Cerebellar cortex (tissue), 1 donor: ENCODE data around the gene RPH3AL.
"Not testable (repeated sequence)": the region's sequence is repeated elsewhere in the genome, so short reads cannot be mapped to it uniquely, and the experiment has no call there.

ENCODE experiments used
- DNase-seq: peaks from one replicate; pipeline ENCODE4 v3.0.0-alpha.2; 2015; ENCODE audit warnings: low spot score

RPH3AL gene

GRCh38 chr17:260944-261343 is 91.7 kb downstream of the RPH3AL start:
- no peak for DNase-seq

DNA sequence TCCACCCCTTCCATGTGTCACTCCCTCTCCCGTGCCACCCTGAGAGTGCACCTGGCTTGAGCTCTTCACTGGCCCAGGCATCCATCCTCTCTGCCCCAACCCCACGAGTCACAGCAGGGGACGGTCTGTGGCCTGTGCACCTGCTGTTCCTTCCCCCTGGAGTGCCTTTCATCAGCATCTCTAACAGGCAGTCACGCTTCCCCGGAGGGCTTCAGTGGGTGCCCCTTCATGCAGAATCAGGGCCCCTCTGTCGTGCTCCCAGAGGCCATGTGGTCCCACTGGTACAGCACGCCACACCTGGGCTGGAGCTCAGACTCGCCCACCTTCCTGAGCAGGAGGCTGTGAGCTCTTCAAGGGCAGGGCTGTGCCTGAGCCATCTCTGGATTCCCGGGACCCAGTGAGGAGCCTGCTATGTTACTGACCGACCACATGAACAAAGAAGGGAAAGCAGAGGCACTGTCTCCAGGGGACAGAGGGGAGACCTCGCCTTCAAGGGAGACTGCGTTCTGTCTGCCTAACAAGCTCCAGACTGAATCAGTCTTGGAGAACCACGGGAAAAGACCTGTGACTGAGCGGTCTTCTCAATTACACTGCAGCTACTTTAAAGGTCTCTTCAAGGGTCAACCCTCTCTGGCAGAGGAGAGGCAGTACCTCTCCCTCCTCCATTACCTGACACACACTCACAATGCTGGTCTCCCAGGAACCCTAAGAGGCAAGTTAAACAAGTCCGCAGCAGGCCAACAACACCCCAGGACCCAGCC is 92.4 kb downstream of the RPH3AL start:
- no peak for DNase-seq

GRCh38 chr17:259341-259976 is 93.1 kb downstream of the RPH3AL start:
- no peak for DNase-seq

- no peak for DNase-seq
Measured at GRCh38 chr17:258906-259305, 93.7 kb downstream of the RPH3AL start.

DNA sequence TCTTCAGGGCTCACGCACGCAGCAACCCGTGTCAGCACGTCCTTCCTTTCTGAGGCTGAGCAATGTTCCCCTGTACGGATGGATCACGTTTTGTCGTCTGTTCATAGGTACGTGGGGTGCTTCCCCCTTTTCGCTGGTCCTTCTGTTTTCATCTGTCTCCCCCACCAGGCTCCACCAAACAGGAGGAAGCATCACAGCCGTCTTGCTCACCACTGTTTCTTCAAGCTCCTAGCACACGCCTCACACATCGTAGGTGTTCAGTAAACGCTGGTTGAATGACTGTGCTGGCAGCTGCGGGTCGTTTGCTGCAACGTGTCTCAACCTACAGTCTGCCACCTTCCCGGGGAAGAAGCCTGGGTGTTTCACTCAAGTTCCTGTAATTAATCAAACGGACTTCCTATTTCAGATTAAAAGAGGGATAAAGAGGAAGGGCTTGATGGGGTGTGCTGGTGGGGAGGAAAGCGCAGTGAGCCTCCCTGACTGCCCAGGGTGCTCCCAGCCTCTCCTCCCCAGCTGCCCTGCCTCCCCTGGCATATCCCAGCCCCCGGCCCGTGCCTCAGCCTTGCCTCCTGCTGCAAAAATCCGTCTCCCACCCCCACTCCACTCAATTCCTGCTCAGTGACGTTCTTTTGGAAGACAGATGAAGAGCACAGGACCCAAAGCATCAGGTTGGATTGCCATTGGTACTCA is 94.4 kb downstream of the RPH3AL start:
- DNase-seq: no peak

DNA sequence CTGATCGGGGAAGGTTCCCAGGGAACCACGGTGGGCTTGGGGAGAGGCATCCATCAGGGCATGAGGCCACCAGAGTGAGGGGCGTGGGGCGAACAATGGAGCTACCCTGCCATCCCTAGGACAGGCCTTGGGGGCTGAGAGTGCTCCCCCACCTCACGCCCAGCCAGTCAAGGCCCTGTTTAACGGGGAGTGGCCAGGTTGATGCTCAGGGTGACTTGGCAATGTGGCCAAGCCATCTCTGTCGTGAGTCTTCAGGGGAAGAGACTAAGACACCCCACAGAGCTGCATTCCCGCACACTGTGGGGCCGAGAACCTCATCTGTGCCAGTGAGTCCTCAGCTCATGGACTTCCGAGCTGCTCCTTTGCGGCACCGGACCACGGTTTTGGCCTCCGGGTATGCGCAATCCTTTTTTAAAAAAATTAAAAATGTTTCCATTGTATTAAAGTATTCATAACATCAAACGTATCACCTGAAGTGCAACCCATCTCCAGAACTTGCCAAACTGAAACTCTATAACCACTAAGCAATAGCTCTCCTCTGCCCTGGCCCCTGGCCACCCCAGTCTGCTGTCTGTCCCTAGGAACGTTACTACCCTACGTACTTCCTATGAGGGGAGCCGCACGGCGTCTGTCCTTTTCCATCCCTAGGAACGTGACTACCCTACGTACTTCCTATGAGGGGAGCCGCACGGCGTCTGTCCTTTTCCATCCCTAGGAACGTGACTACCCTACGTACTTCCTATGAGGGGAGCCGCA is 99.3 kb downstream of the RPH3AL start:
- no peak for DNase-seq

GRCh38 chr17:252456-252855 is 100.2 kb downstream of the RPH3AL start:
- DNase-seq: no peak

DNA sequence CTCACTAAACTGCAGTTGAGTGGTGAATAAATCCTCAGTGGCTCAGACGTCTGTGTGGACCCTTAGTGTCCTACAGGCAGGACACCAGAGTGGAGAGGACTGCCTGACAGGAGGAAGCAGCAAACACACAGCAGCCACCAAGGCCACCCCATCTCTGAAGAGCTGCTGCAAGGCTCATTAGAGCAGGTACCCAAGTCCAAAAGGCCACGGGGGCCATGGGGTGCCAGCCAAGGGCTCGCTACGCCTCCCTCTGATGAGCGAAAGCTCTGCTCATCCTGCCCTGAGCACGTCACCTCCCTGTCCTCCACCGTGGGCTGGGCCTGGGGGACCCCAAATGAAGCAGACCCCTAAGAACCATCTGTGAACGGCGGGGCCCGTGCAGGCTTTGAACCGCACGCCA is 101.1 kb downstream of the RPH3AL start:
- DNase-seq: no peak

DNA sequence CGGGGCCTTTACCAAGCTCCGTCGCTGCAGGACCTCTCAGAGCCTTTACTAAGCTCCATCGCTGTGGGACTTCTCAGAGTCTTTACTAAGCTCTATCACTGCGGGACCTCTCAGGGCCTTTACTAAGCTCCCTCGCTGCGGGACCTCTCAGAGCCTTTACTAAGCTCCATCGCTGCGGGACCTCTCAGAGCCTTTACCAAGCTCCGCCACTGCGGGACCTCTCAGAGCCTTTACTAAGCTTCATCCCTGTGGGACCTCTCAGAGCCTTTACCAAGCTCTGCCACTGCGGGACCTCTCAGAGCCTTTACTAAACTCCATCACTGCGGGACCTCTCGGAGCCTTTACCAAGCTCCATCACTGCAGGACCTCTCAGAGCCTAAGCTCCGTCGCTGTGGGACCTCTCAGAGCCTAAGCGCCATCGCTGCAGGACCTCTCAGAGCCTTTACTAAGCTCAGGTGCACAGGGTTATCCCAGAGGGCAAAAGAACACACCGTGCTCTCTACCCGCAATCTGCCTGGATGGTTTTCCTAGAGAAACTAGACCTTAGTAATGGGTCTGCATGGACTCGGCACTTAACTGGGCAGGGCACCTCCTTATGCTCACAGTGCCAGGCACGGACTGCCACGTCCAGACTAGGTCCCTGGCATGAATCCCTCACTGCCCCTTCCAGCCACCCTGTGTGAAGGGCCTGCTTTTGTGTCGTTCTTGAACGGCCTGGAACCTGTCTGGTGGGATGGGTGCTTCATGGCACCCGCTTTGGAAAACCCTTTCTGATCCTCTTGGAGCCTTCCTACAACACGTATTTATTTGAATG is 101.9 kb downstream of the RPH3AL start:
- no peak for DNase-seq

DNA sequence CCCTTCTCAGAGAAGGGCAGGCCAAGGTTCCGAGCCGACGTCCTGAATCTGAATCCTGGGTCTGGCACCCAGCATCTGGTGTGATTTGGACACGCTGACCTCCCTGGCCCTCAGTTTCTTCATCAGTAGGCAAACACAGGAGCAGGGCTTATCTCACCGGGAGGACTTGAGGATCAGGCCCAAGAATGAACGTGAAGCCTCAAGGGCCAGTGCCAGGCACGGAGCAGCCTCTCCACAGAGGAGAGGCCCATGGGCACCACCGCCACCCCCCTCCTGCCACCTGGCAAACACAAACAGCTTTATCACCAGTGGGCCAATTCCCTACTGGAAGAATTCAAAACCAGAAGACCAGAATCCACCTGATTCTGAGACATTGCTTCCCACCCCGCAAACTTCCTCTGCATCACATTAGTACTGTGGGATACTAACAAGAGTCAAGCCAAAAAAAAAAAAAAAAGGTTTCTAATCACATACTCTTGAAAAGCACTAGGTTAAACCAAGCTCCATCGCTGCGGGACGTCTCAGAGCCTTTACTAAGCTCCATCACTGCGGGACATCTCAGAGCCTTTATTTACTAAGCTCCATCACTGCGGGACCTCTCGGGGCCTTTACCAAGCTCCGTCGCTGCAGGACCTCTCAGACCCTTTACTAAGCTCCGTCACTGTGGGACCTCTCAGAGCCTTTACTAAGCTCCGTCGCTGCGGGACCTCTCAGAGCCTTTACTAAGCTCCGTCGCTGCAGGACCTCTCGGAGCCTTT is 103.2 kb downstream of the RPH3AL start:
- no peak for DNase-seq

GRCh38 chr17:248337-249235 is 104.0 kb downstream of the RPH3AL start:
- no peak for DNase-seq

GRCh38 chr17:247767-248166 is 104.8 kb downstream of the RPH3AL start:
- DNase-seq: no peak

DNA sequence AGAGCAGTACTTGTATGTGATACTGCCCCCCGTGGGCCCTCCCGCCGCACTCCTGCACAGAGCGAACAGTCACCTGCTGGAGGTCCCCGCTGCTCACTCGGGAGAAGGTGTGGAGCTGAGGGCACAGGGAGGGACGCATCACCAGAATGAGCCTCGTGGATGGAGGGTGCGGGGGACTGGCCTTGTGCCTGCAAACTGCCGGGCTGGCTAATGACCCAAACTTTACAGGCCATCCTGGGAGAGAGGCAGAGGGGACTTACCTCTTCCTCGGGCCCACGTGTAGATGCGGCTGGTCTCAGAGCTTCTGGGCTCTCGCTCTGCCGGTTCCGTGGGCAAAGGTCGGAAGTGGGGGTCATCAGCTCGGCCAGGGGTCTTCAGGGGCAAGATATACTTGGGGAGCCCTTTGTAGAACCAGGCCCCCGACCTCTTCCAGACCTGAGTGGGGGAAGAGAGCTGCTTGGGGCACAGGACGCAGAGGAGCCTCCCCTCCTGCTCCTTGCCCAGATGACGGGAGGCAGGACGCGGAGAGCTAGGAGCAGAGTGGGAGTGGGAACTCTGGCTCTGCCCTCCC is 105.7 kb downstream of the RPH3AL start:
- no peak for DNase-seq

GRCh38 chr17:246226-246625 is 106.4 kb downstream of the RPH3AL start:
- DNase-seq: no peak

GRCh38 chr17:245611-246010 is 107.0 kb downstream of the RPH3AL start:
- DNase-seq: no peak

DNA sequence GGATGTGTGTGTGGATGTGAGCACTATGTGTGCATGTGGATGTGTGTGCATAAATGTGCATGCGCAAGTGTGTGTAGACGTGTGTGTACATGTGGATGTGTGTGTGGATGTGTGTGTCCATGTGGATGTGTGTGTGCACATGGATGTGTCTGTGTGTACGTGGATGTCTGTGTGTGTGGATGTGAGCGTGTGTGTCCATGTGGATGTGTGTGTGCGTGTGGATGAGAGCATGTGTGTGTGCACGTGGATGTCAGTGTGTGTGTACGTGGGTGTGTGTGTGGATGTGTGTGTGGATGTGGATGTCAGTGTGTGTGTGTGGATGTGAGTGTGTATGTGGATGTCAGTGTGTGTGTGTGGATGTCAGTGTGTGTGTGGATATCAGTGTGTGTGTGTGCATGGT is 107.6 kb downstream of the RPH3AL start:
- no peak for DNase-seq

DNA sequence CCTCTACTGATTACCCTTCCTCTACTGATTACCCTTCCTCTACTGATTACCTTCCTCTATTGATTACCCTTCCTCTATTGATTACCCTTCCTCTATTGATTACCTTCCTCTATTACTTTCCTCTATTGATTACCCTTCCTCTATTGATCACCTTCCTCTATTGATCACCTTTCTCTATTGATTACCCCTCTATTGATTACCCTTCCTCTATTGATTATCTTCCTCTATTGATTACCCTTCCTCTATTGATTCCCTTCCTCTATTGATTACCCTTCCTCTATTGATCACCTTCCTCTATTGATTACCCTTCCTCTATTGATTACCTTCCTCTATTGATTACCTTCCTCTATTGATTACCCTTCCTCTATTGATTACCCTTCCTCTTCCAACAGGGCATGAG is 108.7 kb downstream of the RPH3AL start:
- DNase-seq: not testable (repeated sequence)

DNA sequence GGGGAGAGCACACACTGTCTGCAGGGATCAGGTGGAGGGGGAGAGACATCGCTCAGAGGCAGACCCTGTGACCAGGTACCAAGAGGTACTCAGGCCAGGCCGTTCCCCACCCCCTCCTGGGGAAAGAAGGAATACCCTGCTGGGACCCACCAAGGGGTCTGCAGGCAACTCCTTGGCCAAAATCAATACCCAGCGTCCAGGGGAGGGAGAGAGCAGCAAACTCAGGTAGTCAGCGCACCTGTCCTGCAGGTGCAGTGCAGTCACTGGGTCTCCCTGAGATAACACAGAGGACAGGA is 113.7 kb downstream of the RPH3AL start:
- DNase-seq: no peak

- DNase-seq: no peak
Measured at GRCh38 chr17:238071-238963, 114.3 kb downstream of the RPH3AL start.
